Measurements from ENCODE around the gene PILRB.
"Not testable (repeated sequence)": the region's sequence is repeated elsewhere in the genome, so short reads cannot be mapped to it uniquely, and the experiment has no call there.

Gene PILRB

DNA sequence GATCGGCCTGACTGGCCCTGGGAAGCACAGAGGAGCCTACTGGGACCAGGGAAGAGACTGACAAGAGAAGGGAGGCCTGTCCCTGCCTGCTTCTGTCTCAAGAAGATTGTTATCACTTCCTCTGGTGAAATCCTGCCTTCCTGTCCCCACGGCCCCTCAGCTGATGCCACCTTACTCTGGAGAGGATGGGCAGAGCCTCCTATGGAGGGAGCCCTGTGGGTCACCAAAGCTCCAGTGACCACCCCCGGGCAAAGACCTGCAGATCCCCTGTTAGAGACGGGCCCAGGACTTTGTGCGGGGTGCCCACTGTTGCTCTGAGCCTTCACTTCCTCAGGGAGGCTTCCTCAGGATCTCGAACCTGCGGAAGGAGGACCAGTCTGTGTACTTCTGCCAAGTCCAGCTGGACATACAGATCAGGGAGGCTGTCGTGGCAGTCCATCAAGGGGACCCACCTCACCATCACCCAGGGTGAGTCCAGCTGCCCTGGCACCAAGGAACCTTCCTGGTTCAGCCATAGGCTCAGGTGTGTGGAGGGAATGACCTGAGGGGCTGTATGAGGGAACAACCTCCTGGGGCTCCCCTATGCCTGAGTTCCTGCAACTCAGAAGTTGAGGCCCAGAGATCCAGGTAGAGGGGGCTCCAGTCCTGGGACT lies 1.4 kb upstream of the PILRB start:
- no peak for DNase-seq

DNA sequence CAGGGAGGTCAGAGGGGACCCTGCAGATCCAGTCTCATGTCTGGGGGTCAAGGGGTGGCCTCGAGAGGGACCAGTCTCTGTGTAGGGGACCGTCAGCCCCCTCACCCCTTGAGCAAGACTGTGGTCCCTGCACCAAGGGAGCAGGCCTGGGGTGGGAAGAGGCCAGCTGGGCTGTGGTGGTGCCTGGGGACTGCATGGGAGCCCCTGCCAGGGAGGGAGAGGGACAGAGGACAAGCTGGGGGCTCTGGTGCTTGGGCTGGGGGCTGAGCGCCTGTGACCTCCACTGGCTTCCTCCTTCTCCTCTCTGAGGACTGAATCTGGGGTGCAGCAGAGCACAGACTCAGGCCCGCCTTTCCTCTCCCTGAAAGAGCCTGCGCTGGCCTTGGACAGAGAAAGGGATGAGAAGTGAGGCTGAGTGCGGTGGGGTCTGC lies 771 bp upstream of the PILRB start:
- no peak for DNase-seq

DNA sequence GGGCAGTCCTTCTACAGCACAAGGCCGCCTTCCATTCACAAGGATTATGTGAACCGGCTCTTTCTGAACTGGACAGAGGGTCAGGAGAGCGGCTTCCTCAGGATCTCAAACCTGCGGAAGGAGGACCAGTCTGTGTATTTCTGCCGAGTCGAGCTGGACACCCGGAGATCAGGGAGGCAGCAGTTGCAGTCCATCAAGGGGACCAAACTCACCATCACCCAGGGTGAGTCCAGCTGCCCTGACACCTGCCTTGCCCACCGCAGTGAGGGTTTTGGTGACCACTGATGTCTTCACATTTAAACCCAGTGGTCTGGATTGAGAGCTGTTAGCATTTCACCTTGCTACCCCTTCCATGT lies 918 bp downstream of the PILRB start:
- no peak for DNase-seq

DNA sequence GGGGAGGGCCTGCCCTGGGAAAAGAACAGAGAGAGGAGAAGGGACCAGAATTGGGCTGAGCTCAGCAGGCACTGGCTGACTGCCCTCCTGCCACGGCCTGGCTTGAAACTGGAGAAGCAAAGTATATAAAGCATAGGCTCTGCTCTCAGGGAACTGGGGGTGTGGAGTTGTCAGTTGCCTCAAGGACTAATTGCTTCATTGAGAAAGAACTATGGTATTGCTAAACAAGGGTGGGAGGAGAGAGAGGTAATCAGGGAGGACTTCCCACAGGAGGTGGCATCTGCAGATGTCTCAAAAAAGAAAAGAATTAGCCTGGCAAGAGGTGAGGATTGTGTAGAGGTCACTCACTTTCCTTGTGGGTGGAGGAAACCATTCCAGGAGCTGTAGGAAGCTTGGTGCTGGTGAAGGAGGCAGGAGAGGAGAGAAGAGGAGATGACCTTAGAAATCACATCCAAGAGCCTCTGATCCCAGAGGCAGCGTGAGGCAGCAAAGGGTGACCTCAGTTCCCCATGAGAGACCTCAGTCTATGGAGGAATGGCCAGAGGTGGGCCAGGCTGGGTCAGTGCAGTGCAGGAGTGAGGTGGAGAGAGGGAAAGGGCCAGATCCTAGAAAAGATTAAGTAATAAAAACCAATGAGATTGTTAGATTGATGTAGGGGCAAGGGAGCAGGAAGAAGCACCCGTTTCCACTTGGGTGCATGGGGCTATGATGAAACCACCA lies 2.4 kb downstream of the PILRB start:
- no peak for DNase-seq

DNA sequence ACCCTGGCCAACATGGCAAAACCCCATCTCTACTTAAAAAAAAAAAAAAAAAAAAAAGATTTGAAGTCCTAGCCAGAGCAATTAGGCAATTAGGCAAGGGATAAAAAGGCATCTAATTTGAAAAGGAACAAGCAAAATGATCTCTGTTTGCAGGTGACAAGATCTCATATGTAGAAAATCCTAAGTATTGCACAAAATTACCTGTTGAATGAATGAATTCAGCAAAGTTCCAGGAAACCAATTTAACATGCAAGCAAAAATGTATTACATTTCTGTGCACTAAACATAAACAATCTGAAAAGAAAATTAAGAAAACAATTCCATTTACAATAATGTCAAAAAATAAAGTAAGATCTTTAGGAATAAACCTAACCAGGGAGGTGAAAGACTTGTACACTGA lies 5.2 kb downstream of the PILRB start:
- DNase-seq: no peak

- DNase-seq: not testable (repeated sequence)
Observed at GRCh38 chr7:100363797-100364196, 5.9 kb downstream of the PILRB start.

- no peak for DNase-seq
Observed at GRCh38 chr7:100364480-100364879, 6.6 kb downstream of the PILRB start.

- DNase-seq: not testable (repeated sequence)
Observed at GRCh38 chr7:100365998-100366367, 8.1 kb downstream of the PILRB start.

DNA sequence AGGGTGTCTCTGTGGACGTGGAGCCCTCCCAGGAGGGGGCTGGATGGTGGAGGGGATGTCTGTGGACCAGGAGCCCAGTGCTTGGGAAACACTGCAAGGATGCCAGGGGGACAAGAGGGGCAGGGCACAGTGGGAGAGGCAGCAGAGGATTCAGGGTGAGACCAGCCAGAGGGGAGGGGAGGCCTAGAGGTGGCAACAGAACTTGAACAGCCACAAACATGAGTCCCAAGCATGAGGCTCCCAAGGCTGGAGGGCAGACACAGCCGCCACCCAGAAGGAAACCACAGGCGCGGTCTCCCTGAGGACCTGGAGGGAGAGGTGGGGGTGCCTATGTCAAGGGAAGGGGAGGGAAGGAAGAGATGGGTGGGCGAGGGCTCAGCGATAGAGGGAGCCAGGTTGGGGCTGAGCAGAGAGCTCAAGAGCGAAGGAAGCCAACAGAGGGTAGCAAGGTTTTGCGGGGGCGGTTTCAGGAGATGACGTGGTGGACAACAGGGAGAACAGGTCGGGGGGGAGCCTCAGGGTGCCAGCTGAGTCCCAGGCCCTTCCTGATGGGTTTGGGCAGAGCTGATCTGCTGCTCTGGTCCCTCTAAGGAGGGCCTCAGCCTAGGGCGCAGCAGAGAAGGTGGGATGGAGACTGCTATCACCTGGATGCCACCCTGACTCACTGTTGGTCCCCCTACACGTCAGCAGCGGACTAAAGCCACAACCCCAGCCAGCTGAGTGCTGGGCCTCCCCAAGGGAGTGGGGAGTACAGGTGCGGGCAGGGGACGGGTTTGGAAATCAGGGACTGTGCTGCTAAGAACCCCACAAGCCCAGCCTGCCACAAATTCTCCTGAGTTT lies 8.7 kb downstream of the PILRB start:
- DNase-seq: no peak

- no peak for DNase-seq
Observed at GRCh38 chr7:100367251-100367620, 9.3 kb downstream of the PILRB start.

DNA sequence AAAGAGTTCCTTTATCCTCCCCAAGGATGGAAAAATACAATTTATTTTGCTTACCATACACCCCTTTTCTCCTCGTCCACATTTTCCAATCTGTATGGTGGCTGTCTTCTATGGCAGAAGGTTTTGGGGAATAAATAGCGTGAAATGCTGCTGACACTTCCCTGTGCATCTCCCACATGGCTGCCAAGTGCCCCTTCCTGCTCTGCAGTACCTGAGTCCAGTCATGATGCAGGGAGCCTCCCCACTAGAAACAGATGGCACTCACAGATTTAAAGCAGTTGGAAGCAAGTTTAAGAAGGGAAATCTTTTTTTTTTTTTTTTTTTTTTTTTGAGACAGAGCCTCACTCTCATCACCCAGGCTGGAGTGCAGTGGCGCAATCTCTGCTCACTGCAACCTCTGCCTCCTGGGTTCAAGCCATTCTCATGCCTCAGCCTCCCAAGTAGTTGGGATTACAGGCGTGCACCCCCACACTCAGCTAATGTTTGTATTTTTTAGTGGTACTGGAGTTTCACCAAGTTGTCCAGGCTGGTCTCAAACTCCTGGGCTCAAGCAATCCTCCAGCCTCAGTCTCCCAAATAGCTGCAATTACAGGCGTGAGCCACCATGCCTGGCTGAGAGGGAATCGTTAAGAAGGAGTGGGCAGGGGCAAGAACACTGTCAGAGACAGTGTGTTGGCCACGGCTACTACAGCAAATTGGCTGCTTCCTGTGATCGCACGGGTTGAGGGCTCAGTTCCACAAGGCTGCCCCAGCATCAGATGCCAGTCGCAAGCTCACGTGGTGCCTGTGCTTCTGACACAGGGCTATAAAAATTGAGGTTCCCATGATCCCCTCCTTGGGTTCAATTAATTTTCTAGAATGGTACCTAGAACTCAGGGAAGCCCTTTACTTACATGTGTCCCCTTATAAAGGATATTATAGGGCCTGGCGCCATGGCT lies 10.0 kb downstream of the PILRB start:
- no peak for DNase-seq

- DNase-seq: no peak
Observed at GRCh38 chr7:100369105-100369504, 11.2 kb downstream of the PILRB start.

DNA sequence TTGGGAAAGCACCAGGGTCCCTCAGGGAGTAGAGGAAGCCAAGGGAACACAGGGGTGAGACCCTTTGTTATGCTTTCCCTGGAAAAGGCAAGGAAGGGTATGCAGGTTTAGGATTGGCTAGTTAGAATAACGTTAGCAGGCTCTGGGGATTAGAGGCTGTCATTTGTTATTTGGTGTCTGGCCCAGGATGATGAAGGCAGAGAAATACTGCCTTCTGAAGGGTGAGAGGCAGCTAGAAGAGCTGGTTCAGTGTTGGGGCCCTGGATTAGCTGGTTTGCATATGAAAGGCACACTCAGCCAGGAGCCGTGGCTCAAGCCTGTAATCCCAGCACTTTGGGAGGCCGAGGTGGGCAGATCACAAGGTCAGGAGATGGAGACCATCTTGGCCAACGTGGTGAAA lies 12.4 kb downstream of the PILRB start:
- no peak for DNase-seq

GRCh38 chr7:100370746-100371145 lies 12.8 kb downstream of the PILRB start:
- no peak for DNase-seq

DNA sequence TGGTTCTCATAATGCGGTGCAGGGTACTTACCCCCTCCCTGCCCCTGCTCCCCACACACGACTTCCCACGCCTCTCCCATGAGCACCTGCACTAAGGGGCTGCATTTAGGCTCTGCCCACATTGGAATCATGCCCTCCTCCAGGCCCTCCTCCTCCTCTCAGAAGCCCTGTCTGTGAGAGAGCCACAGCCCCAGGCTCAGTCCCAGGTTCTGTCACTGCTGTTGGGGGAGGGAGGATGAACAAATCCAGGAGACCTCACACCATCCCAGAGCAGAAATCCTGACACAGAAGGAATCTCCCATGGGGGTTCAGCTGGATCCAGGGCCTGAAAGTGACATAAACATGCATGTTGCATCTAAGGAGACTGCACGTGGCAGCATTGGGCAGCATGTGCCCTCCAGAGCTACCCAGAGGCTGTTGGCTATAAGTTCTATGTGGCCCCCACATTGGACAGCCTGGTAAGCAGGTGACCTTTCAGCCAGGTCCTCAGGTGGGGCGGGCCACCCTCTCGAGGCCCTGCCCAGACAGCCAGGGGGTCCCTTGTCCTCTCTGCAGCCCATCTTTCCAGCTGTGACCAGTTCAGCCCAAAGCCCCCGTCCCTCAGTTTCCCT lies 13.7 kb downstream of the PILRB start:
- no peak for DNase-seq

DNA sequence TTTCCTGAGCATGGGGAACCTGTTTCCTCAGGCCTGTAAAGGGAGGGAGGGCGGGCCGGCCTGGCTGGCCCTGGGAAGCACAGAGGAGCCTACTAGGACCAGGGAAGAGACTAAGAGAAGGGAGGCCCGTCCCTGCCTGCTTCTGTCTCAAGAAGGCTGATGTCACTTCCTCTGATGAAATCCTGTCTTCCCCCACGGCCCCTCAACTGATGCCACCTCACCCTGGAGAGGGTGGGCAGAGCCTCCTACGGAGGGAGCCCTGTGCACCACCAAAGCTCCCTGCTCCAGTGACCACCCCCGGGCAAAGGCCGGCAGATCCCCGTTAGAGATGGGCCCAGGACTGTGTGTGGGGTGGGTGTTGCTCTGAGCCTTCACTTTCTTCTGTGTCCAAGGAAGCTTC lies 14.3 kb downstream of the PILRB start:
- DNase-seq: no peak

- DNase-seq: no peak
Observed at GRCh38 chr7:100372694-100373093, 14.8 kb downstream of the PILRB start.

- no peak for DNase-seq
Observed at GRCh38 chr7:100373261-100373831, 15.4 kb downstream of the PILRB start, which contains the start of gene PILRA. Gene PILRA (plus strand): TSS chr7:100373487. CDS start chr7:100373657, 170 bp downstream.

DNA sequence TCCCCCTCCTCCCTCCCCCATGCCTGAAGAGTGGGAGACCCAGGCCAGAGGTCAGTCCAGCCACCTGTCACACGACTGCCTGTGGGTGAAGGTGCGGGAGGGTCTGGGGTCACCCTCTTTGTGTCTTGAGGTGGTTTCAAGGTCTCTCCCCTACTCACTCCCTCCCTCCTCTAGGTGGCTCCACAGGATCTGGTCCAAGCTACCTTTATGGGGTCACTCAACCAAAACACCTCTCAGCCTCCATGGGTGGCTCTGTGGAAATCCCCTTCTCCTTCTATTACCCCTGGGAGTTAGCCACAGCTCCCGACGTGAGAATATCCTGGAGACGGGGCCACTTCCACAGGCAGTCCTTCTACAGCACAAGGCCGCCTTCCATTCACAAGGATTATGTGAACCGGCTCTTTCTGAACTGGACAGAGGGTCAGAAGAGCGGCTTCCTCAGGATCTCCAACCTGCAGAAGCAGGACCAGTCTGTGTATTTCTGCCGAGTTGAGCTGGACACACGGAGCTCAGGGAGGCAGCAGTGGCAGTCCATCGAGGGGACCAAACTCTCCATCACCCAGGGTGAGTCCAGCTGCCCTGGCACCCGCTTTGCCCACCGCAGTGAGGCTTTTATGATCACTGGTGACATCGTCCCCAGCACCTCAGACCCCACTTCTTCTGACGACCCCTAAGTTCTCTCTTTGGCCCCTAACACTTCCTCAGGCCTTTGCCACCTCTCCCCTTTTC lies 16.1 kb downstream of the PILRB start:
- DNase-seq: not testable (repeated sequence)

DNA sequence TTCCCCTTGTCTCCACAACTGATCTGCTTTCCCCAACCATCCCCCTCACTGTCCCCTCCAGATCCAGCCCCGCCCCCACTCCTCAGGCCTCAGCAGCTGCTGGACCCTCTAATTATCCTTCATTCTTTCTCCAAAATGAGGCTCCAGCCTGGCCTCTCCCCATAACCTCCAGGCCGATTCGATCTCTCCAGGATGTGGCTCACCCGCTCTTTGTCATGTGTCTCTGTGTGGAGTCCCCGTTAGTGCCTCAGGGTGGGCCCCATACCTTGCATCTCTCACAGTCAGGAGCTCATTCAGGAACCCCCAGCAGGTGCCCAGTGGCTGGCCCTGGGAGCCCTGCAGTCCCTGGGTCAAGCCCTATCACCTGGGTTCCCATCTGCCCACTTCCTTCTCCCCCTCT lies 16.7 kb downstream of the PILRB start:
- DNase-seq: no peak

GRCh38 chr7:100376066-100376465 lies 18.1 kb downstream of the PILRB start:
- no peak for DNase-seq

All from NCI-H524 treated with DMSO at 0.1 percent for 48 hours (cell line).